Liver (tissue), 3 donors: ENCODE results near the gene TRIML1.

Source experiments
- ATF3 ChIP-seq: IDR thresholded peaks from 2 replicates; pipeline ENCODE4 v1.6.1; 2016; ENCODE audit warnings: antibody characterized with exemption
- FOXA2 ChIP-seq: IDR thresholded peaks from 2 replicates; pipeline ENCODE4 v1.6.1; 2016; ENCODE audit warnings: antibody characterized with exemption
- GABPA ChIP-seq, 2 donors: IDR thresholded peaks in 1 of 2; conservative IDR thresholded peaks in 1 of 2; 2 replicates each; pipeline ENCODE4 v1.6.1; 2016; ENCODE audit warnings: antibody characterized with exemption in 2 of 2, mild to moderate bottlenecking in 1 of 2, moderate library complexity in 1 of 2
- JUND ChIP-seq, 2 donors: IDR thresholded peaks; 2 replicates each; pipeline ENCODE4 v1.6.1; 2016; ENCODE audit warnings: antibody characterized with exemption in 2 of 2
- RAD21 ChIP-seq, 2 donors: IDR thresholded peaks; 2 replicates each; pipeline ENCODE4 v1.6.1; 2016; ENCODE audit warnings: antibody characterized with exemption in 2 of 2, mild to moderate bottlenecking in 2 of 2
- SP1 ChIP-seq: IDR thresholded peaks from 2 replicates; pipeline ENCODE4 v1.6.1; 2018; ENCODE audit warnings: antibody characterized with exemption, mild to moderate bottlenecking
- TAF1 ChIP-seq: conservative IDR thresholded peaks from 2 replicates; pipeline ENCODE4 v1.6.1; 2016; ENCODE audit warnings: antibody characterized with exemption, mild to moderate bottlenecking
- YY1 ChIP-seq: IDR thresholded peaks from 2 replicates; pipeline ENCODE4 v1.6.1; 2016; ENCODE audit warnings: antibody characterized with exemption, mild to moderate bottlenecking
- TF ChIP-seq, protein P1 (sequence below): fragments of 150-350 bp; IDR thresholded peaks from 2 replicates; pipeline ENCODE4 v1.5.1; 2017; ENCODE audit warnings: improper control_type of control experiment, low read depth, low read length; ENCODE audit not compliant: missing input control
- TF ChIP-seq, protein P2 (sequence below): IDR thresholded peaks from 2 replicates; pipeline ENCODE4 v1.6.1; 2016; ENCODE audit warnings: antibody characterized with exemption
- TF ChIP-seq, protein P3 (sequence below): IDR thresholded peaks from 2 replicates; pipeline ENCODE4 v1.6.1; 2016; ENCODE audit warnings: antibody characterized with exemption, mild to moderate bottlenecking
- donor health status: healthy.
- donor health status: healthy.

DNA sequence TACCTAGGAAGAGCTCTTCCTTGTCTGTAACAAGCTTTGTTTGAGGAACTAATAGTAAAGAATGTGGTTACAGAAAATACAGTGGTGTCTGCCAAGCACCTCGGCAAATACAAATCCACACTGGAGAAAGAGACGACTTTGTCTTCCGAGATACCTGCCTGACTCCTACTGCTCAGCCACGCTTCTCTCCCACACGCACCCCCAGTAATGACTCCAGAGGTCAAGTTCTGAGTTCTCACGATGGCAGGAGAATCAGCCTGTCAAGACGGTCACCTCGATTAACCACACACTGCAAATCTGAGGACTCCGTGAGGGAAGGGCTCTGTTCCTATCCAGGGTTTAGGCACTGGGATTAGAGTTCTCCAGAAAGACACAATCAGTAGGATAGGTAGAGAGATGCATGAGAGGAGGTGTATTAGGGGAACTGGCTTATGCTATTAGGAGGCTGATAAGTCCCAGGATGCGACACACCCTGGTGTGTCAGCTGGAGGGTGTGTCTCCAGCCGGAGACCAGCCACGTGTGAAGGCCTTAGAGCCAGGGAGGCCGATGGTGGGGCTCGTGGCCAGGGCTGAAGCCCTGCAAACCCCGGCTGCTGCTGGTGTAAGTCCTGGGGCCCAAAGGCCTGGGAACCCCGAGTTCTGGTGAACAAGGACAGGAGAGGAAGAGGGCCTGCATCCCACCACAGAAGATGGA, 21.5 kb upstream of the TRIML1 start:
- TF ChIP-seq, protein P1, sequence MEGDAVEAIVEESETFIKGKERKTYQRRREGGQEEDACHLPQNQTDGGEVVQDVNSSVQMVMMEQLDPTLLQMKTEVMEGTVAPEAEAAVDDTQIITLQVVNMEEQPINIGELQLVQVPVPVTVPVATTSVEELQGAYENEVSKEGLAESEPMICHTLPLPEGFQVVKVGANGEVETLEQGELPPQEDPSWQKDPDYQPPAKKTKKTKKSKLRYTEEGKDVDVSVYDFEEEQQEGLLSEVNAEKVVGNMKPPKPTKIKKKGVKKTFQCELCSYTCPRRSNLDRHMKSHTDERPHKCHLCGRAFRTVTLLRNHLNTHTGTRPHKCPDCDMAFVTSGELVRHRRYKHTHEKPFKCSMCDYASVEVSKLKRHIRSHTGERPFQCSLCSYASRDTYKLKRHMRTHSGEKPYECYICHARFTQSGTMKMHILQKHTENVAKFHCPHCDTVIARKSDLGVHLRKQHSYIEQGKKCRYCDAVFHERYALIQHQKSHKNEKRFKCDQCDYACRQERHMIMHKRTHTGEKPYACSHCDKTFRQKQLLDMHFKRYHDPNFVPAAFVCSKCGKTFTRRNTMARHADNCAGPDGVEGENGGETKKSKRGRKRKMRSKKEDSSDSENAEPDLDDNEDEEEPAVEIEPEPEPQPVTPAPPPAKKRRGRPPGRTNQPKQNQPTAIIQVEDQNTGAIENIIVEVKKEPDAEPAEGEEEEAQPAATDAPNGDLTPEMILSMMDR, result no peak
- TF ChIP-seq SP1 (no peak), ATF3 (no peak), TAF1 (no peak), JUND (IDR thresholded peaks at IDR 0.05) (no peak), GABPA (IDR thresholded peaks at IDR 0.05 in 1 of 2, conservative IDR thresholded peaks at IDR 0.05 in 1 of 2) (no peak), FOXA2 (no peak), RAD21 (IDR thresholded peaks at IDR 0.05) (no peak), YY1 (no peak)
- TF ChIP-seq, protein P2, sequence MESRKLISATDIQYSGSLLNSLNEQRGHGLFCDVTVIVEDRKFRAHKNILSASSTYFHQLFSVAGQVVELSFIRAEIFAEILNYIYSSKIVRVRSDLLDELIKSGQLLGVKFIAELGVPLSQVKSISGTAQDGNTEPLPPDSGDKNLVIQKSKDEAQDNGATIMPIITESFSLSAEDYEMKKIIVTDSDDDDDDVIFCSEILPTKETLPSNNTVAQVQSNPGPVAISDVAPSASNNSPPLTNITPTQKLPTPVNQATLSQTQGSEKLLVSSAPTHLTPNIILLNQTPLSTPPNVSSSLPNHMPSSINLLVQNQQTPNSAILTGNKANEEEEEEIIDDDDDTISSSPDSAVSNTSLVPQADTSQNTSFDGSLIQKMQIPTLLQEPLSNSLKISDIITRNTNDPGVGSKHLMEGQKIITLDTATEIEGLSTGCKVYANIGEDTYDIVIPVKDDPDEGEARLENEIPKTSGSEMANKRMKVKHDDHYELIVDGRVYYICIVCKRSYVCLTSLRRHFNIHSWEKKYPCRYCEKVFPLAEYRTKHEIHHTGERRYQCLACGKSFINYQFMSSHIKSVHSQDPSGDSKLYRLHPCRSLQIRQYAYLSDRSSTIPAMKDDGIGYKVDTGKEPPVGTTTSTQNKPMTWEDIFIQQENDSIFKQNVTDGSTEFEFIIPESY, result no peak
- TF ChIP-seq, protein P3, sequence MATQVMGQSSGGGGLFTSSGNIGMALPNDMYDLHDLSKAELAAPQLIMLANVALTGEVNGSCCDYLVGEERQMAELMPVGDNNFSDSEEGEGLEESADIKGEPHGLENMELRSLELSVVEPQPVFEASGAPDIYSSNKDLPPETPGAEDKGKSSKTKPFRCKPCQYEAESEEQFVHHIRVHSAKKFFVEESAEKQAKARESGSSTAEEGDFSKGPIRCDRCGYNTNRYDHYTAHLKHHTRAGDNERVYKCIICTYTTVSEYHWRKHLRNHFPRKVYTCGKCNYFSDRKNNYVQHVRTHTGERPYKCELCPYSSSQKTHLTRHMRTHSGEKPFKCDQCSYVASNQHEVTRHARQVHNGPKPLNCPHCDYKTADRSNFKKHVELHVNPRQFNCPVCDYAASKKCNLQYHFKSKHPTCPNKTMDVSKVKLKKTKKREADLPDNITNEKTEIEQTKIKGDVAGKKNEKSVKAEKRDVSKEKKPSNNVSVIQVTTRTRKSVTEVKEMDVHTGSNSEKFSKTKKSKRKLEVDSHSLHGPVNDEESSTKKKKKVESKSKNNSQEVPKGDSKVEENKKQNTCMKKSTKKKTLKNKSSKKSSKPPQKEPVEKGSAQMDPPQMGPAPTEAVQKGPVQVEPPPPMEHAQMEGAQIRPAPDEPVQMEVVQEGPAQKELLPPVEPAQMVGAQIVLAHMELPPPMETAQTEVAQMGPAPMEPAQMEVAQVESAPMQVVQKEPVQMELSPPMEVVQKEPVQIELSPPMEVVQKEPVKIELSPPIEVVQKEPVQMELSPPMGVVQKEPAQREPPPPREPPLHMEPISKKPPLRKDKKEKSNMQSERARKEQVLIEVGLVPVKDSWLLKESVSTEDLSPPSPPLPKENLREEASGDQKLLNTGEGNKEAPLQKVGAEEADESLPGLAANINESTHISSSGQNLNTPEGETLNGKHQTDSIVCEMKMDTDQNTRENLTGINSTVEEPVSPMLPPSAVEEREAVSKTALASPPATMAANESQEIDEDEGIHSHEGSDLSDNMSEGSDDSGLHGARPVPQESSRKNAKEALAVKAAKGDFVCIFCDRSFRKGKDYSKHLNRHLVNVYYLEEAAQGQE, result no peak
